Esophagus squamous epithelium (tissue), 4 donors: ENCODE measurements around the gene DNM3.

ENCODE experiments used
- POLR2A ChIP-seq, 4 donors: fragments of 450-650 bp; IDR thresholded peaks; one replicate each; pipeline ENCODE4 v1.6.1; 2017; ENCODE audit warnings: antibody characterized with exemption in 4 of 4, mild to moderate bottlenecking in 4 of 4, moderate library complexity in 3 of 4
- TF ChIP-seq, protein P1 (sequence below), 6 experiments: fragments of 450-650 bp in 4 of 6; fragments of 200-600 bp in 2 of 6; sonication (generic) in 2 of 6; IDR thresholded peaks; one replicate each; pipeline ENCODE4 v1.5.1; 2016 to 2019; ENCODE audit warnings: antibody characterized with exemption in 6 of 6, mild to moderate bottlenecking in 4 of 6, moderate library complexity in 4 of 6

DNA sequence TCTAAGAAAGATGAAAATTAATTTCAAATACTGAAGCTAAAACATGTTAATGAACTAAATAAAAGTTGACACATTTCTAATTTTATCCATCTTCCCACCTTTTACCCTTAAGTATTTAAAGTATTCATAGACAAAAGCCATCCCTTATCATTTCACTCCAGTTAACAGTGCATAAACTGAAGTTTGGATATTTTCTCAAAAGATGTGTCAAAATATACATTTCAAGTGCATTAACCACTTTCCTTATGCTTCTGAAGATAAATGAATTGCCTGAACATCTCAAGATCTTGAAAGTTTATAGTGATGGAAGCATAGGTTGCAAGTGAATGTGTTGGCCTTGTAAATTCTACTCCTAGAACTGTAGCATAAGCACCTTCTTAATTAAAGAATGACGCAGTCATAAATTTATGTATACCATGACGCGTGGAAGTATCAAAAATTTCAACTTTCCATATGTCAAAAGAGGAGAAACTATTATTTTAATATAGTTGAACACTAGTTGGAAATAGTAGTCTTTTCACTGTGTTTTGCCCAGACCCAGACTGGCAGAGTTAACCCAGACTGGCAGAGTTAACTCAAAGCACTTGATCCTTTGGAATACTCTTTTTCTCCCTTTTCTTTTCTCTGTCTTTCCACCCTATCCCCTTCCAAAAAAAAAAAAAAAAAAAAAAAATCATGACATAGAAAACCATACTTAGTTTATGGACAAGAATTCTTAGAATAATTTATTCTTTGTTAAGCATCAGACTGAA is 296.6 kb downstream of the DNM3 start:
- TF ChIP-seq, protein P1, sequence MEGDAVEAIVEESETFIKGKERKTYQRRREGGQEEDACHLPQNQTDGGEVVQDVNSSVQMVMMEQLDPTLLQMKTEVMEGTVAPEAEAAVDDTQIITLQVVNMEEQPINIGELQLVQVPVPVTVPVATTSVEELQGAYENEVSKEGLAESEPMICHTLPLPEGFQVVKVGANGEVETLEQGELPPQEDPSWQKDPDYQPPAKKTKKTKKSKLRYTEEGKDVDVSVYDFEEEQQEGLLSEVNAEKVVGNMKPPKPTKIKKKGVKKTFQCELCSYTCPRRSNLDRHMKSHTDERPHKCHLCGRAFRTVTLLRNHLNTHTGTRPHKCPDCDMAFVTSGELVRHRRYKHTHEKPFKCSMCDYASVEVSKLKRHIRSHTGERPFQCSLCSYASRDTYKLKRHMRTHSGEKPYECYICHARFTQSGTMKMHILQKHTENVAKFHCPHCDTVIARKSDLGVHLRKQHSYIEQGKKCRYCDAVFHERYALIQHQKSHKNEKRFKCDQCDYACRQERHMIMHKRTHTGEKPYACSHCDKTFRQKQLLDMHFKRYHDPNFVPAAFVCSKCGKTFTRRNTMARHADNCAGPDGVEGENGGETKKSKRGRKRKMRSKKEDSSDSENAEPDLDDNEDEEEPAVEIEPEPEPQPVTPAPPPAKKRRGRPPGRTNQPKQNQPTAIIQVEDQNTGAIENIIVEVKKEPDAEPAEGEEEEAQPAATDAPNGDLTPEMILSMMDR (IDR thresholded peaks at IDR 0.05): no peak
- TF ChIP-seq POLR2A (IDR thresholded peaks at IDR 0.05): no peak
